SK-N-MC (cell line): Measurements from ENCODE around the gene VAT1L.

Source experiments
- DNase-seq: peaks from one replicate; pipeline ENCODE4 v3.0.0-alpha.2; 2011; ENCODE audit warnings: low read depth, low spot score
- H3K27ac ChIP-seq: fragments of 200-600 bp; sonication (generic); 2 replicates; pipeline ENCODE4 v1.5.1; 2016; ENCODE audit warnings: mixed run types
- H3K36me3 ChIP-seq: fragments of 200-600 bp; sonication (generic); 2 replicates; pipeline ENCODE4 v1.6.1; 2017; ENCODE audit warnings: antibody characterized with exemption, low read length, mixed read lengths; ENCODE audit not compliant: insufficient read depth
- H3K4me3 ChIP-seq: fragments of 200-600 bp; sonication (generic); 2 replicates; pipeline ENCODE4 v1.5.1; 2016
- H3K9ac ChIP-seq: fragments of 200-600 bp; sonication (generic); 2 replicates; pipeline ENCODE4 v1.8.0; 2017; ENCODE audit warnings: mixed run types, mixed read lengths; ENCODE audit not compliant: insufficient read length
- H3K9me3 ChIP-seq: fragments of 200-600 bp; sonication (generic); 2 replicates; pipeline ENCODE4 v1.6.1; 2017; ENCODE audit warnings: low read depth, mild to moderate bottlenecking, antibody characterized with exemption, low read length, moderate library complexity, mixed read lengths
- EZH2 ChIP-seq: fragments of 200-600 bp; sonication (generic); IDR thresholded peaks from one replicate; pipeline ENCODE4 v1.6.1; 2017; ENCODE audit warnings: antibody characterized with exemption
- FOXP2 ChIP-seq: optimal IDR thresholded peaks from 2 replicates; pipeline ENCODE3; 2011; ENCODE audit warnings: mild to moderate bottlenecking, moderate library complexity; ENCODE audit not compliant: insufficient read depth; ENCODE audit errors: extremely low read length, control extremely low read depth
- POLR2AphosphoS5 ChIP-seq: IDR thresholded peaks from 2 replicates; pipeline ENCODE4 v1.6.1; 2012; ENCODE audit warnings: mild to moderate bottlenecking, low read depth, low read length, borderline replicate concordance

The VAT1L gene

GRCh38 chr16:77775911-77776909, 12.2 kb upstream of the VAT1L start:
- DNase-seq: no peak
- no peaks in the 10 kb centered on the region for H3K36me3 ChIP-seq
- TF ChIP-seq EZH2 (no peak), FOXP2 (no peak), POLR2AphosphoS5 (no peak)

DNA sequence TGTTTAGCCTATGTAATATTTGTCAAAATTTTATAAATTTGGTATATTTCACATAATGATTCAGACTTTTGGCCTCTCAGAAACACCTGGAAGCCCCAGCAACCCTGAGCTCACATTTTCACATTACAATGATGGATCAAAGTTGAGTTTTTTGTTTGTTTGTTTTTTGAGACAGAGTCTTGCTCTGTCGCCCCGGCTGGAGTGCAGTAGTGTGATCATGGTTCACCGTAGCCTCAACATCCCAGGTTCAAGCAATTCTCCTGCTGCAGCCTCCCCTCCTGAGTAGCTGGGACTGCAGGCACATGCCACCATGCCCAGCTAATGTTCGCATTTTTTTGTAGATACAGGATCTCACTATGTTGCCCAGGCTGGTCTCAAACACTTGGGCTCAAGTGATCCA, 10.6 kb upstream of the VAT1L start:
- Histone ChIP-seq H3K4me3 (no peak overlapping the region), H3K9me3 (no peaks in the 10 kb centered on the region), H3K27ac (no peak overlapping the region), H3K9ac (no peak overlapping the region), H3K36me3 (no peaks in the 10 kb centered on the region)
- no peak for TF ChIP-seq FOXP2
- TF ChIP-seq EZH2: no peak
- TF ChIP-seq POLR2AphosphoS5: no peak
- DNase-seq: no peak

More at GRCh38 chr16:77775911-77776909, 12.2 kb upstream of the VAT1L start:
- Histone ChIP-seq H3K9ac (no peak overlapping the region), H3K27ac (no peak overlapping the region), H3K4me3 (no peak overlapping the region), H3K9me3 (no peaks in the 10 kb centered on the region)

DNA sequence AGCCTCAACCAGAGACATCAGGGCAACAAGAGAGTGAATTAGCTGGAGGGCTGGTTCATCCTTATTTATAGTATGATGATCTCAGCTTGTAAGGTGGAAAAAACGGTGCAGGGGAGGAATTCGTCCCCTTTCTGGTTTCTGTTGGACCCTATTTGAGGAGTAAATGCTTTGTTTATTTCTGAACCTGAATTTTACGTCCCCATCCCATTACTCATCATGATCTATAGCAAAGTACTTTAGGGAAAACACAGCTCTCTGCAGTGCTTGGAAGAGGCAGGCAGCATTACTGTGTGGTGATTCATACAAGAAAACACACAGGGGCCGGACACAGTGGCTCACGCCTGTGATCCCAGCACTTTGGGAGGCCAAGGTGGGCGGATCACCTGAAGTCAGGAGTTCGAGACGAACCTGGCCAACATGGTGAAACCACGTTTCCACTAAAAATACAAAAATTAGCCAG, 8.0 kb upstream of the VAT1L start:
- Histone ChIP-seq H3K36me3 (no peaks in the 10 kb centered on the region), H3K9ac (no peak overlapping the region), H3K27ac (no peak overlapping the region), H3K9me3 (no peaks in the 10 kb centered on the region), H3K4me3 (no peak overlapping the region)
- DNase-seq: no peak
- TF ChIP-seq FOXP2 (no peak), EZH2 (no peak), POLR2AphosphoS5 (no peak)

GRCh38 chr16:77781091-77781490, 7.3 kb upstream of the VAT1L start:
- no peak overlapping the region for H3K27ac ChIP-seq
- TF ChIP-seq FOXP2: no peak
- no peak for TF ChIP-seq POLR2AphosphoS5
- no peak for TF ChIP-seq EZH2

DNA sequence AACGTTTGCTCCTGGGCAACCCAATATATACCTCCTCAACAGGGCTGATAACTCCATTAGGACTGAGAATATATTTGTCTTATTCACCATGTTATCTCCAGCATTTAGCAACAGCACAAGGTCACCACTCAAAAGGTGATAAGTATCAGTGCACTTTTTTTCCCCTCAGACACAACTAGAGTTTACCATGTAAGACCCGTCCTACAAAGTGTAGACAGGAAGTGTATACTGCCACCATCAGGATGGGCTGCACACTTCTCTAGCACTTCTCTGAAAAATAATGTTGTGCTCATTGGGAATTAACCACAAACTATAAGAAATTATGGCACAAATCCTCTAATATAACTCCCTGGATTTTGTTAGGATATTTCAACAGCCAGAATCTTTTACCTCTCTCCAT, 5.7 kb upstream of the VAT1L start:
- no peaks in the 10 kb centered on the region for H3K9me3 ChIP-seq
- H3K27ac ChIP-seq: no peak overlapping the region
- DNase-seq: no peak
- TF ChIP-seq EZH2 (no peak), POLR2AphosphoS5 (no peak), FOXP2 (no peak)
- H3K36me3 ChIP-seq: no peaks in the 10 kb centered on the region
- H3K9ac ChIP-seq: no peak overlapping the region
- no peak overlapping the region for H3K4me3 ChIP-seq

More at GRCh38 chr16:77781091-77781490, 7.3 kb upstream of the VAT1L start:
- Histone ChIP-seq H3K9ac (no peak overlapping the region), H3K4me3 (no peak overlapping the region), H3K9me3 (no peaks in the 10 kb centered on the region), H3K36me3 (no peaks in the 10 kb centered on the region)
- DNase-seq: no peak

DNA sequence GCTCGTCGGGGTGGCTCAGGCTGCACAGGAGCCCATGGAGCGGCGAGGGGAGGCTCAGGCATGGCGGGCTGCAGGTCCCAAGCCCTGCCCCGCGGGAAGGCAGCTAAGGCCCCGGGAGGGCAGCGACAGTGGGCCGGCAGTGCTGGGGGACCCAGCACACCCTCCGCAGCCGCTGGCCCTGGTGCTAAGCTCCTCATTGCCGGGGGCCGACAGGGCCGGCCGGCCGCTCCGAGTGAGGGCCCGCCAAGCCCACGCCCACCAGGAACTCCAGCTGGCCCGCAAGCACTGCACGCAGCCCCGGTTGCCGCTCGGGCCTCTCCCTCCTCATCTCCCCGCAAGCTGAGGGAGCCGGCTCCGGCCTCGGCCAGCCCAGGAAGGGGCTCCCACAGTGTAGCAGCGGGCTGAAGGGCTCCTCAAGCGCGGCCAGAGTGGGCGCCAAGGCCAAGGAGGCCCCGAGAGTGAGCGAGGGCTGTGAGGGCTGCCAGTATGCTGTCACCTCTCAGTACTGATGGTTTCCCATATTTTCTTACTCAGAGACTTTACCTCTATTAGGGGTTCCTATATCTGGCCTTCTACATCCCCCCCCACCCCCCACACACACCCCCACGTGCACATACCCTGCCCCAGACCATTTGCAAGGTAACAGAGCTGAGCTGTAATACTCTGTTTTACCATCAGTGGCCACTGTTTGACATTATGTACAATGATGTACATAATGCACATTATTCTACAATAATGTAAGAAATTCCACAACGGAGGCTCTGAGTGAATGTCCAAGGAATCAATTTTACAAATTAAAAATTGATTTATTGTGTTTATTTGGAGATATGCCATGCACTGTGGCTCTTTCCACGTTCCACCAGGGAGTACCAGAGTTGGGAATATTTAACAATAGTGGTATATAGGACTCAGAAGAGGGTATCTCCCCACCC, 3.7 kb upstream of the VAT1L start:
- H3K27ac ChIP-seq: no peak overlapping the region
- H3K9ac ChIP-seq: no peak overlapping the region
- H3K4me3 ChIP-seq: no peak overlapping the region
- TF ChIP-seq POLR2AphosphoS5: no peak
- no peak for TF ChIP-seq EZH2
- TF ChIP-seq FOXP2: no peak
- no peaks in the 10 kb centered on the region for H3K9me3 ChIP-seq
- no peaks in the 10 kb centered on the region for H3K36me3 ChIP-seq
- no peak for DNase-seq

GRCh38 chr16:77785373-77785764, 3.0 kb upstream of the VAT1L start:
- H3K4me3 ChIP-seq: no peak overlapping the region
- no peaks in the 10 kb centered on the region for H3K36me3 ChIP-seq
- H3K27ac ChIP-seq: no peak overlapping the region
- H3K9ac ChIP-seq: no peak overlapping the region
- no peak for DNase-seq
- no peaks in the 10 kb centered on the region for H3K9me3 ChIP-seq
- TF ChIP-seq POLR2AphosphoS5 (no peak), EZH2 (no peak), FOXP2 (no peak)
